Chondrocyte (in vitro differentiated cells): Measurements from ENCODE around the gene CDK17. TPM values are rescaled to one million over a fixed set of nuclear protein-coding genes. Genes with fewer than 3 reads are reported as not detected.

Experiments
- DNase-seq: peaks from one replicate; pipeline ENCODE4 v3.0.0; 2021; ENCODE audit warnings: mixed read lengths, low spot score
- H3K27ac Mint-ChIP-seq: one replicate; pipeline ENCODE4 v1.8.0; 2021; ENCODE audit warnings: mild to moderate bottlenecking, moderate library complexity, mixed read lengths; ENCODE audit not compliant: unreplicated experiment
- H3K27me3 Mint-ChIP-seq: 2 replicates; pipeline ENCODE4 v1.8.0; 2021; ENCODE audit warnings: low read depth, mixed read lengths
- H3K36me3 Mint-ChIP-seq: 2 replicates; pipeline ENCODE4 v1.8.0; 2021; ENCODE audit warnings: low read depth, mixed read lengths
- H3K4me1 Mint-ChIP-seq: 2 replicates; pipeline ENCODE4 v1.8.0; 2021; ENCODE audit warnings: low read depth, mild to moderate bottlenecking, mixed read lengths
- H3K4me3 Mint-ChIP-seq: one replicate; pipeline ENCODE4 v1.8.0; 2021; ENCODE audit warnings: mild to moderate bottlenecking, moderate library complexity, mixed read lengths; ENCODE audit not compliant: unreplicated experiment
- H3K9me3 Mint-ChIP-seq: 2 replicates; pipeline ENCODE4 v1.8.0; 2021; ENCODE audit warnings: low read depth, mixed read lengths
- CTCF ChIP-seq: fragments of 200-600 bp; sonication (generic); IDR thresholded peaks from 2 replicates; pipeline ENCODE4 v1.5.0; 2021; ENCODE audit warnings: antibody characterized with exemption, mild to moderate bottlenecking, moderate library complexity
- total RNA-seq: library from RNA; stranded (reverse); gene quantifications from 3 replicates; pipeline ENCODE4 v1.2.1, GENCODE V29; 2021

CDK17 gene
- total RNA-seq, 1 donor from 2014 or later: 28.5 TPM

GRCh38 chr12:96274331-96274730 is 125.9 kb downstream of the CDK17 start:
- Mint-ChIP-seq H3K27me3 (no peaks in the 10 kb centered on the region), H3K27ac (peak overlapping the region; percentile 77), H3K36me3 (peaks cover 20% of the 10 kb centered on the region), H3K4me3 (no peak overlapping the region), H3K9me3 (no peaks in the 10 kb centered on the region), H3K4me1 (peaks cover 21% of the 10 kb centered on the region)
- no peak for DNase-seq
- TF ChIP-seq CTCF: no peak

- DNase-seq: no peak
- H3K4me3 Mint-ChIP-seq: no peak overlapping the region
- H3K36me3 Mint-ChIP-seq: peaks cover 19% of the 10 kb centered on the region
- H3K27me3 Mint-ChIP-seq: no peaks in the 10 kb centered on the region
- H3K9me3 Mint-ChIP-seq: no peaks in the 10 kb centered on the region
- H3K27ac Mint-ChIP-seq: peak overlapping the region; percentile 41
- peaks cover 21% of the 10 kb centered on the region for H3K4me1 Mint-ChIP-seq
- no peak for TF ChIP-seq CTCF
These were observed 128.6 kb downstream of the CDK17 start for GRCh38 chr12:96271469-96272199.

- no peak overlapping the region for H3K27ac Mint-ChIP-seq
- H3K9me3 Mint-ChIP-seq: no peaks in the 10 kb centered on the region
- H3K4me3 Mint-ChIP-seq: no peak overlapping the region
- H3K4me1 Mint-ChIP-seq: peaks cover 10% of the 10 kb centered on the region
- no peak for TF ChIP-seq CTCF
- no peak for DNase-seq
- H3K27me3 Mint-ChIP-seq: no peaks in the 10 kb centered on the region
- peaks cover 21% of the 10 kb centered on the region for H3K36me3 Mint-ChIP-seq
These were observed 134.0 kb downstream of the CDK17 start for GRCh38 chr12:96266238-96266637.

GRCh38 chr12:96265836-96266235 is 134.4 kb downstream of the CDK17 start:
- Mint-ChIP-seq H3K4me1 (peaks cover 10% of the 10 kb centered on the region), H3K9me3 (no peaks in the 10 kb centered on the region), H3K27me3 (no peaks in the 10 kb centered on the region), H3K4me3 (no peak overlapping the region), H3K36me3 (peaks cover 21% of the 10 kb centered on the region), H3K27ac (peak overlapping the region; percentile 36)
- no peak for TF ChIP-seq CTCF
- DNase-seq: no peak

DNA sequence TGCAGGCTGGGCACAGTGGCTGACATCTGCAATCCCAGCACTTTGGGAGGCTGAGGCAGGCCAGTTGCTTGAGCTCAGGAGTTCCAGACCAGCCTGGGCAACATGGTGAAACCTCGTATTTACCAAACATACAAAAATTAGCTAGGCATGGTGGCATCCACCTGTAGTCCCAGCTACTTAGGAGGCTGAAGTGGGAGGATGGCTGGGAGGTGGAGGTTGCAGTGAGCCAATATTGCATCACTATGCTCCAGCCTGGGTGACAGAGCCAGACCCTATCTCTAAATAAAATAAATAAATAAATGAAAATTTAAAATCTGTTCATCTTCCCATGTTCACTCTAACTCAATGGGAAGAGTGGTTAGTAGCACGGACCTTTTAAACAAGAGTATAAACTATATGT is 134.8 kb downstream of the CDK17 start:
- H3K9me3 Mint-ChIP-seq: no peaks in the 10 kb centered on the region
- H3K27ac Mint-ChIP-seq: no peak overlapping the region
- DNase-seq: no peak
- H3K4me3 Mint-ChIP-seq: no peak overlapping the region
- H3K27me3 Mint-ChIP-seq: no peaks in the 10 kb centered on the region
- H3K4me1 Mint-ChIP-seq: peaks cover 13% of the 10 kb centered on the region
- H3K36me3 Mint-ChIP-seq: peaks cover 25% of the 10 kb centered on the region
- TF ChIP-seq CTCF: no peak
